NCI-H2227 treated with DMSO at 0.1 percent for 48 hours (cell line): ENCODE results near the gene CIZ1.

Experiments
- DNase-seq: peaks from one replicate; lab custom pipeline; 2025; lab: John Stamatoyannopoulos, UW

CIZ1 gene

DNA sequence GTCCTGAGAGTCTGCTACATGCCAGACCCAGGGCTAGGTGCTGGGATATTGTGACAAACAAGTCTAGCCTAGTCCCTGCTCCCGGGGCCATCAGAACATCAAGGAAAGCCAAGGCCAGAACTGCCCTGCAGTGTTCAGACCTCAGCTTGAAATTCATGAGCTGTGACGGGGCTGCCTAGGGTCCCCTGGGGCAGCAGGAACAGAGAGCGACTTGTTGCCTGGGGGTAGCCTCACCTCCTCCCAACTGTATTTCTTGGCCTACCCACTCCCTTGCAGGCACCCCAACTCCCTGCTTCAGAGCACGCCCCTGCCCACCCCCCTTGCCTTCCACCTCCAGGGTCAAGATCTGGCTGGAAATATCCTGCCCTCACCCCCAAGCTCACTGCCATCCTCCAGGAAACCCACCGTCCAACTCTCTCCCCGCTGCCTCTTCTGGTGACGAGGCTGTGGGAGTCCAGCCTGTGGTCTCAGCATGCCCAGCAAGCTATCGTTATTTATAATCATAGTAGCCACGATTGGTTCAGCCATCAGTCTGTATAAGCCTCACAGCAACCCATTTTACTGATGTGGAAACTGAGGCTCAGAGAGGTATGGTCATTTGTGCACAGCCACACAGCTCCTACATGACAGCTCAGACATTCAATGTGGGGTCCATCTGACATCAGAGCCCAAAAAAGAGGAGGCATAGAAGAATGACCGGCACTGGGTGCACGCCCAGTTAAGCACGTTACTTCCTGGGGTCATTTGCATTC, 22.6 kb upstream of the CIZ1 start:
- no peak for DNase-seq

DNA sequence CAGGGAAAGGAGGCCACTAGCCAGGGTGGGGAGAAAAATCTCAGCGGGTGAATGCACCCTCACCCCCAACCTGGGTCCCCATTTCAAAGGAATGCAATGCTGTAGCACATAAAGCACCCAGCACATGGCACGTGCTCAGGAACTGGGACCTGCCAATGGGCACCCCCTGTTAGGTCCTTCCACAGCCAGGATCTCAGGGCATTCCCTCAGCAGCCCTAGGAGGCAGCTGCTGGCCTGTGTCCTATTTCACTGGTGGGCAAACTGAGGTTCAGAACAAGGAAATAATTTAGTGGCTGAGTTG, 20.6 kb upstream of the CIZ1 start:
- no peak for DNase-seq

DNA sequence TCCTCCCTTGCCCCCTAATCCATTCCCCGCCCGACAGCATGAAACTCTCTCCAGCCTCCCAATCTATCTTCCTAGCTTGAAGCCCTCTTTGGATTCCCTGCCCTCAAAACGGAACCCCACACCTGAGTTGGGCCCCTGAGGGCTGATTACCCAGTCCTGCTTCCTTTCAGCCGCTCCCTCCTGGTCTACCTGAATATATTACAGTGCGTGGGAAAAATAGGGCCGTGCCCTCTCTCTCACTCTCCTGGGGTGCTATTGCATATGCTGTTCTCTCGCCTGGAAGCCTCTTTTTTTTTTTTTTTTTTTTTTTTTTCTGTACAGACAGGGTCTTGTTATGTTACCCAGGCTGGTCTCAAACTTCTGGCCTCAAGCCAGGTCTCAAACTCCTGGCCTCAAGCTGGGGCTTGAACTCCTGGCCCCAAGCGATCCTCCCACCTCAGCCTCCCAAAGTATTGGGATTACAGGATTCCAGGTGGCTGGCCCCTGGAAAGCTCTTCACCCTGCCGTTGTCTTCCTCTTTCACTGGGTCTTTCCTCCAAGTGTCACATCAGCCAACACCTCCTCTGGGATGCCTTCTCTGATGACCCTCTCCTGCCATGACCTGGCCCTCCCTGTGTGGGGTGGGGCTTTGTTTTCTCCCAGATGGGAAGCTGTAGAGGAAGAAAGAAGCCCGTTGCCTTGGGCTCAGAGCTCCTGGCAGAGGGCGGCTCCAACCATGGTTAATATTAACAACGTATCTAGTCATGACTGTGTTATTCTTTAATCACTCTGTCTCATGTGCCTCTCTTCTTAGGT, 20.0 kb upstream of the CIZ1 start:
- no peak for DNase-seq

DNA sequence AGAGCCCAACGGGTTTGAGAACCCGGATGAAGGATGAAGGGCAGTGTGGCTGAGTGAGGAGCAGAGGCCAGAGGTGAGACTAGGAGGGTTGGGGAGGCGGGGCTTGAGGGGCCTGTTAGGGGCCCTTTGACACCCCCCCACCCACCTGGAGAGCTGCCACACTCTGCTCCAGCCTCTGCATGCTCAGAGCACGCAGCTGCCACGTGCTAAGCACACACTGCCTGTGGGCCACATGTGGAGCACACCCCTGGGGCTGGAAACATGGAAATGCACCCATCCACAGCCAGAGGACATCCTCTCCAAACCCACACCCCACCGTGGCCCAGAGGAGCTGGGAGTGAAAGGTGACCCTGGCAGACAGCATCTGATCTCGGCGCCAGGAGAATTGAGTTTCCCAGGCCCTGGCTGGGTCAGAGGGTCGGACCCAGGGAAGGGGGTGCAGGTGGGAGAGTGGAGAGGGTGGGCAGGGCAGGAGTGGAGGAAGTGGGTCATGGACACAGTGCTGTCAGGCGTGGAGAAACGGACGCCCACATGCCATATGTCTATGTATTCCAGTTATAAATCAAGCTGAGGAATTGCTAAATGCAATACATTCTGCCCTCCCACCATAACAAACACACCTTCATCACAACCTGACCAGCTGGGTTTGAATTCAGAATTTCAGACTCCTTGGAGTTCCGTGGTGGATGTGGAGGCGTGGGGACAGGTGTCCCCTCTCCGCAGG, 17.7 kb upstream of the CIZ1 start:
- DNase-seq, result no peak

DNA sequence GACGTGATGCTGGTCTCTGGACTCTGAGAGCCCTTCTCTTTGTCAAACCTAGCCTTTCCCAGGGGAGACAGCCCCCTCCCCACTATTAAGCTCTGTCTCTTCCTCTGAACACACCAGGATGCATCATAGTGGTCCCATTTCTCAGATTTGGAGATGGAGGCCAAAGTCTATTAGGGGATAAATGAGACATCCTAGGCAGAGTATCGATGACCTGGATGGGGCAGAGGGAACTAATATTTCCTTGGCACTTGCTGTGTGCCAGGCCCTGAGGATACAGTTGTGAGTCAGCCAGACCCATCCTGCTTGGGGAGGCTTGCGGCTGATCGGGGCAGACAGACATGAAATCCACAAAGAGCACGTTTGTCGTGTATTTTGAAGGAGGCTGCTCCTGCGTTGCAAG, 17.0 kb upstream of the CIZ1 start:
- no peak for DNase-seq

DNA sequence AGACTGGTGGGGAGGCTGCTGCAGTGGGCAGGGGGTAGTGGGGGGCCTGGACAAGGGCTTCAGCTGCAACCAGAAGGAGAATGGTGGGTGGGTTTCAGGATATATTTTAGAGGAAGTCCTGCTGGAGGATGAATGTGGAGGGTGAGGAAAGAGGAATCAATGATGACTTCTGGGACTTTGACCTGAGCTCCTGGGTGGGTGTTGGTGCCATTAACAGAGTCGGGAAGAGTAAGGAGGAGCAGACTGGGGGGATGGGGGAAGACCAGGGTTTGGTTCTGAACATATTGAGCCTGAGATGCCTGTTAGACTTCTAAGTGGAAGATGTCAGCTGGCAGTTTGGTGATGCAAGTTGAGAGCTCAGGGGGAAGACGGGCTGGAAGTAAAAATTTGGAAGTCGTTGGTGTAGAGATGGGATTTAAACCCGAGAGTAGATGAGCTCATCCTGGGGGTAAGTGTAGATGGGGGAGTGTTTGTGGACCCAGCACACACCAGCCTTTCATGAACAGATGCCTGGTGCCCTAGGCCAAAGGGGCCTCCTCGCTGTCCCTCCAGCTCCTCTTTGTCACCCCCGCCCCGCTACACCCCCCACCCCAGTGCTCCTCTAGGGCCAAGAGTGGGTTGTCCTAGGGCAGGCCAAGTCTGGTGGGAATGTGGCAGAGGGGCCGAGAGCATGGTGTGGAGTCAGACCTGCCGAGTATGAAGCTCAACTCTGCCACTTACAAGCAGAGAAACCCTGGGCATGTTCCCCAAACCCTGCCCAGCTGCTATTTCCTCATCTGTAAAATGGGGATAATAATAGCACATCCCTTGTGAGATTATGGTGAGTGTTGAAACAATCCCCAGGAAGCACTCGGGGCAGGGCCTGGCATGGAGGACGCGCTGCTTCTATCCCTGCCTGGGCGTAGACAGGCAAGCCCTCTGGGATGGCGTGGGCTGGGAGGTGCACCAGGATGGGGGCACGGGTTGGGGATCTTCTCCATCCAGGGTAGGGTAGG, 15.8 kb upstream of the CIZ1 start:
- no peak for DNase-seq

DNA sequence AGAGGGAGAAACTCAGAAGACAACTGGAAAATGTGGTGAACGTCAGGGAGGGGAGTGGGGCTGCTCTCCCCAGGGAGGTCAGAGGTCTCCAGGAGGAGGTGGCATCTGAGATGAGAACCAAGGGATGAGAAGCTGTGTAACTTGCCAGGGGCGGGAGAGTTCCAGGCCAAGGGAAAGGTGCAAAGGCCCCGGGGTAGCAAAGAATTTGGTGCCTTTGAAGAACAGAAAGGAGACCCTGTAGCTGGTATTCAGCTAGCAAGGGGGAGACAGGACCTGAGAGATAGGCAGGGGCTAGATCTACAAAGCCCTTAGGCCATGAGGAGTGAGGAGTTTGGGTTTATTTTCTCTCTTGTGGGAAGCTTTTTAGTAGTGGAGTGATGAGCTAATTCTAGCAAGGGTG, 15.1 kb upstream of the CIZ1 start:
- no peak for DNase-seq

DNA sequence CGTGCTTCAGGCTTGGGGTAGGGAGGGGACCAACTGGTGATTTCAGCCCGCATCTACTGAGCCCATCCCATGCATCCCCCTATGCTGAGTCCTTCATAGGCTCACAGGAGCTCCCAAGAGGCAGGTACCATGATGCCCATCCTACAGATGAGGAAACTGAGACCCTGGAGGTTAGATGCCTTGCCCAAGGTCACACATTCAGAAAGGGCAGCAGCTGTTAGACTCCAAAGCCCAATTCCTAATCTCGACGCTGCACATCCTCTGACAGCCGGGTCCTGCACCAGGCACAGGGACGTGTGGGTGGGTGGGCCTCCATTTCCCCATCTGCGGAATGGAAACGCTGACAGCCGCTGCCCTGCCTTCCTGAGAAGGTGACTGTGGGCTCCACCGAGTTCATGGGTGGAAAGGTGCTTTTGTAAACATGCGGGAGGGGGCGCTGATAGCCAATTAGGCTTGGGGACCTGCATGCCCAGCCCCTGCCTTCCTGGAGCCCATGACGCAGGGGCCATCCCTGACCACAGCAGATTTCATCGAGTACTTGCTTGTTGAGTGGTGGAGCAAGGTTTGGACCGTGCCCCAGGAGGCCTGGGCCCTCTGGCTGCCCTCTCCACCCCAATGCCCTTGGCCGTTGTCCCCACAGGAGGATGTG, 14.0 kb upstream of the CIZ1 start:
- DNase-seq, result no peak

DNA sequence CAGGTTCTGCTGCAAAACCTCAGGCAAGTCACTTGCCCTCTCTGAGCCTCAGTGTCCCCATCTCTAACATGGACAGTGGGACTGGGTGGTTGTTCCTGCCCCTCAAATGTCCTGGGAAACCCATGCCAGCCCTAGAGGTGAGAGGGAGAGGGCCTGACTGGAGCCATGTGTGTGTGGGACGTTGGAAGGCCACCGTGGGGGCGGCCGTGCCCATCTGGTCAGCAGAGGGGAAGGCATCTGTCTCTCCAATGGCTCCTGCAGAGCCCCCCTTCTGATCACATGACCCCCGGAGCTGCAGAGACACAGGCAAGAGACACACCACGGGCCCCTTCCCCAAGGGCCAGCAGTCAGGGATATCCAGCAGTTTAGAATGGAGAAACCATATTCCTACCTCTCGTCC, 13.5 kb upstream of the CIZ1 start:
- no peak for DNase-seq

DNA sequence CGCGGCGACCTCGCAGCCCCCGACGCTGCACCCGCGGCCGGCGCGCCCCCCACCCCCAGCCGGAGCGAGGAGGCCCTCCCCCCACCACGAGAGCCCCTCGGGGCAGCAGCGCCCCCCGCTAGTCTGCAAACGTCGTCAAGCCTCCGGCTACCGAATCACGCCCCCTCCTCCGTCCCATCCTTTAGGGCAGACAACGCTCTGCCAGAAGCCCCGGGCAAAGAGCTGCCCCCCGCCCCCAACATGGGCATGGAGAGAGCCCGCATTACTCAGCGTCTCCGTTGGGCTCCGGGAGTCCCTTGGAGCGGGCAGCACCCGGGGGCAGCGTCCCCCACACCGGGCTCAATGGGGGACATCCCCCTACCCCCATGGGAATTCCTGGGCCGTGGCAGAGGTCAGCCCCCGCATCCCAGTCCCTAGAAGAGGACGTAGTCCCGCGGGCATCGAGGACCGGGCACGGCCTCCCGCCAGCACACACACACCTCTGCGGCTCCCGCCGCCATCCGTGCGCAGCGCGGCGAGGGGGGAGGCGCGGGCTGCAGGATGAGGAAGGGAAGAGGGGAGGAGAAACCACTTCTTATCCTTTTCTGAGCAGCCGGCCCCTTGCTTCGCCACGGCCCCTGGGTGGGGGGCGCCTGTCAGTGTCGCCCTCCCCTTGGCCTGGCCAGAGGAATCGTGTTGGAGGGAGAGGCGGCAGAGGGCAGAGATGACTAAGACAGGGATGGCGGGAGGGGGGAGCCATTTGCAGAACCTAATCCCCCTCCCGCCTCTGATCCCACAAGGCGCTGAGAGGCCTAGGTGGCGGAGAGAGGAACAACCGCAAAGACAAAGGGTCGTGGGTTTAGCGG, 12.6 kb upstream of the CIZ1 start:
- peak; percentile 27 for DNase-seq

DNA sequence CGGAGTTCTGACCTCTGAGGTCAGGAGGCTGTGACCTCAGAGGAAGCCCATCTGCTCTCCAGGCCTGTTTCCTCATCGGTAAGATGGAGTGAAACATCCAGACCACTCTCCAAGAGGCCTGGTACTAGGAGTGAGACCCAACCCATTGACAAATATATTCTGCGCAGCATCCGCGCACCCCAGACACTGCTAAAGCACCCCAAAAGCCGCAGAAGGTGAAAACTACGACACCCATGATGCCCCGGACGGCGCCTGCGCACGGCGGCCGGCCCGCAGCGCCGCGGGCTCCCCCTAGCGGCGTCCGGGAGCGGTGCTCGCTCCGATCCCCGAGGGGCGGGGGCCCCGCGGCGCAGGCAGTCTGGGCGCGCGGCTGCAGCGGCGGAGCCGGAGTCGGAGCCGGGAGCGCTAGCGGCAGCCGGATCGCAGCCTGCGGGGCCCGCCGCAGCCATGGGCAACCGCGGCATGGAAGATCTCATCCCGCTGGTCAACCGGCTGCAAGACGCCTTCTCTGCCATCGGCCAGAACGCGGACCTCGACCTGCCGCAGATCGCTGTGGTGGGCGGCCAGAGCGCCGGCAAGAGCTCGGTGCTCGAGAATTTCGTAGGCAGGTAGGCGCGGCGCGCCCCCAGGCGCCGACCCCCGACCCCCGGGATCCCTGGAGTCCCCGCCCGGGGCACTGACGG, 11.8 kb upstream of the CIZ1 start, which contains the start of gene DNM1:
Gene DNM1, plus strand, starts transcription at position 356 of the 683 bp plus-strand sequence. Its CDS starts 92 bp downstream, at position 448.
- peak; percentile 20 for DNase-seq

DNA sequence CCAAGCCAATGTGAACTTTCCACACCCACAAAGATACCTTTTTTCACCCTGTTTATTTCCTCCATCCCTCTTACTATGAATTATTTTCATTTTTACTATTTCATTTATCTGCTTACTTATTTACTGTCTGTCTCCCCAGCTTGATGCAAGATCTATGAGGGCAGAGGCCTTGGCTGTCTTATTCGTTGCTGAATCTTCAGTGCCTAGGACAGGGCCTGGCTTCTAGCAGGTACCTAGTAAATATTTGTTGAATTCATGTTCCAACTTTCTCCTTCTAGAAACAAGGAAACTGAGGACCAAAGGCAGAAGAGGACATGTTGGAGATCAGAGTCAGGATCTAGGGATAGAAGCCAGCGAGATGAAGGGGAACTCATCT, 11.3 kb upstream of the CIZ1 start:
- DNase-seq, result no peak

DNA sequence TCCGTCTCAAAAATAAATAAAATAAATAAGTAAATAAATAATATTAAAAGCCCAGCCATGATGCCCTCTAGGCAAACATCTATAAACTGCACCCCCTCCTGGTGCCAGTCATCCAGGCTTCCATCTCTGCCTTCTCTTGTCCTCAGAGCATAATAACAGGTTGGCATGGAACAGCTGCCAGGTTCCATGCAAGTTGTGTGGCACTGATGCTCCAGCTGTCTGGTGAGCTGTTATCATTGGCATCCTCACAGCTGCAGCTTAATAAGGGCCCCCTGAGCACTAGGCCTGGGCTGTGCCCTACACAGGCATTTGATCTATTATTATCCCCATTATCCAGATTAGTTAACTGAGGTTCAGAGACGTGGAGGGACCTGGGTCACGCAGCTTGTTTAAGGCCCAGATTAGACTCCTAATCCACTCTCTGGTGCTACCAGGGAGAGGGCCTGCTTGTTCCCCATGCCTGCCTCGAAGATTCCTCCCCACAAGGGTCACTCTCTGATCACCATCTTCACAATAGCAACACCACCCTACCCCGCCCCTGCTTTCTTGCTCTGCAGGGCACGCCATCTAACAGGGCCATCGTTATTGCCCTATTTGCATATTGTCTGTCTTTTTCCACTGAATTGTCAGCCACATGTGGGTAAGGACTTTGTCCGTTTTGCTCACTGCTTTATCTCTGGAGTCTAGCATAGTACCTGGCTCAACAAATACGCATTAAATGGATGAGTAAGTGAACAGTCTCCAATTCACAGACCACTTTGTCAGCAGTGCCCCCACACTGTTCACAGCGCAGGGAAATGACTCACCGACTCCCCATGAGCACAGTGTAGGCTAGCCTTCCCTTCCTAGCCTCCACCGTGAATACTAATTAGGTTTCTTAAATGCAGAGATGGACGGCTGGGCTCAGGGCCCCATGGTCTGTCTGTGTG, 10.3 kb upstream of the CIZ1 start:
- no peak for DNase-seq

DNA sequence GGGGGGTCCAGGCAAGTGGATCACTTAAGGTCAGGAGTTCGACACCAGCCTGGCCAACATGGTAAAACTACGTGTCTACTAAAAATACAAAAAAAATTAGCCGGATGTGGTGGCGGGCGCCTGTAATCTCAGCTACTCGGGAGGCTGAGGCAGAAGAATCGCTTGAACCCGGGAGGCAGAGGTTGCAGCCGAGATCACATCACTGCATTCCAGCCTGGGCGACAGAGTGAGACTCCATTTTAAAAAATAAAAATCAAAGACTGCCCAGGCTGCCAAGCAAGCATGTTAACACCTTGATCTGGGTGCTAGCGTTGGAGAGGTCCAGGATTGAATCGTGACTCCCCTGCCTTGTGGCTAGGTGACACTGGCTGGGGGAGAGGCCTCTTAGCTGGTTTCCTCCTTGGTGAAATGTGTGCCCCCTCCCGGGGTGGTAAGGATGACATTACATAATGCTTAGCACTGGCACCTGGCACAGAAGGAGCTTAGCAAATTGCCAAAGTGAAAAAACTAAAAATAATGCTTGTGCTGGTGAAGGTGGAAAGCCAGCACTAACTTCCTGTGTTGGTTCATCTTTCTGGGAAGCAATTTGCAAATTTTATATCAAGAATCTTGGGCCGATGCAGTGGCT, 2.2 kb upstream of the CIZ1 start:
- DNase-seq, result no peak

DNA sequence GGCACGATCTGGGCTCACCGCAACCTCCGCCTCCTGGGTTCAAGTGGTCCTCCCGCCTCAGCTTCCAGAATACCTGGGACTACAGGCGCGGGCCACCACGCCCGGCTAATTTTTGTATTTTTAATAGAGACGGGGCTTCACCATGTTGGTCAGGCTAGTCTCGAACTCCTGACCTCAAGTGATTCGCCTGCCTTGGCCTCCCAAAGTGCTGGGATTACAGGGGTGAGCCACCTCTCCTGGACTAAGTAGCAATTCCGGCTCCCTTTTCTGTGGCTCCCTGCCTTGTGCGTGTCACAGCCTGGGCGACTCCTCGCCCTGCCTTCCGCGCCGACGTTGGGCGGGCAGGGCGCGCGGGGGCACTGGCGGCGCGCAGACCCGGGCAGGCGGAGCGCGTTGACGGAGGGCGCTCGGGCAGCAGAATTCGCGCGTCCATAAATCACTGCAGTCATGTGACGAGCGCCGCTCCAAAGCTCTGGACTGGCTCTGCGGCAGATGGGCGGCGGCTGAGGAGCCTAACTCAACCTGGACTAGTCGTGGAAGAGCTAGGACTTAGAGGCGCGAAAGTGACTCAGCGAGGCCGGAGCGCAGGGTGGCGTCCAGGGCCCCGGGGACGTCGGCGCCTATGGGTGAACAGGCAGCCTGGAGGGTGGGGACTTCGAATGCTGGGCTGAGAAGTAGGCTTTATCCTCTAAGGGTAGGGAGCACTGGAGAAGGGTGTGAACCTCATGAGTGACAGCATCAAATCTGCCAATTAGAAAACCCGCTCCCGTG, 1.4 kb upstream of the CIZ1 start:
- peak; percentile 92 for DNase-seq

DNA sequence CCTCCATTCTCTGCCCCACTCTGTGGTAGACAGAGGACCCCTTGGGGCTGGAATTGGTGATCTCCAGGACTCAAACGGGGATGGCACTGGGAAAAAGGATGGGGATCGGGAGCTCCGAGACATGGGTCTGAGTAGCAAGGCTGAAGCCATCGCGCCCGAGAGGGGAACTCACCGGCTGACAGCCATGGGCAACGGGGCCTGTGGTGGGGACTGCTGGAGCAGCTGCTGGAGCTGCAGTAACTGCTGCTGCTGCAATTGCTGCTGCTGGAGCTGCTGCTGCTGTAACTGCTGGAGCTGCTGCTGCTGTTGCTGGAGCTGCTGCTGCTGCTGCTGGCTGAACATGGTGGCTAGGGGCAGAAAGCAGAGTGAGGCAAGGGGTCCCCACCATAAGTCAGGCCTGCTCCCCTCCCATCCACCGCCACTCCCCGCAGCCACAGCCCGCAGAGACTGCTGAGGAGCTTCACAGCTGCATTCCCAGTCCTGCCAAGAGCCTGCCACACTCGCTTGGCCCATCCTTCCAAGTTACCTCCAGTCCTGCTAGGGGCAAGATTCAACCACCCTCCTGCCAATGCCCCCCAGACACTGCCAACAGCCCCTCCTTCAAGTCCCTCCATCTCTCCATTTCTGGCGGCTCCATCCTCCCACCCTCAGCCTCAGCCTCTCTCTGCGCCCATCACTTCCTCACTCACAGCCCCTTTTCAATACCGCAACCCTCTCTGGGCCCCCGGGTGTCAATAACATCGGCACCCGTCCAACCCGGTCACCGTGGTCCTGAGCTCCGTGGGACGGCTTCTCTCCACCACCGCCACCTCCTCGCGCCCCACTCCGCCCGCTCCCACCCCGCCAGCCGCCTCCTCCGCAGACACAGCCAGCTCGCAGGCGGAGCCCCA, 611 bp downstream of the CIZ1 start:
- no peak for DNase-seq
